HepG2 (cell line): ENCODE data around the gene E2F1. TPM values are rescaled to one million over a fixed set of nuclear protein-coding genes. Genes with fewer than 3 reads are reported as not detected.

Experiments
- ARID5B ChIP-seq: IDR thresholded peaks from 2 replicates; pipeline ENCODE4 v1.4.0; 2020; ENCODE audit warnings: mild to moderate bottlenecking, missing genetic modification reagents
- CCAR2 ChIP-seq: fragments of 200-400 bp; formaldehyde crosslinking; optimal IDR thresholded peaks from 2 replicates; pipeline ENCODE3; 2018; ENCODE audit warnings: low read depth, mild to moderate bottlenecking, low read length, moderate library complexity
- CSRNP2 ChIP-seq: sonication (generic); formaldehyde crosslinking; conservative IDR thresholded peaks from 2 replicates; pipeline ENCODE4 v1.8.0; 2022; ENCODE audit warnings: low read depth, missing genetic modification reagents
- FOXO1 ChIP-seq: sonication (generic); formaldehyde crosslinking; IDR thresholded peaks from 2 replicates; pipeline ENCODE4 v1.4.0; 2020; ENCODE audit warnings: missing genetic modification reagents
- HDAC1 ChIP-seq: sonication (generic); formaldehyde crosslinking; IDR thresholded peaks from 2 replicates; pipeline ENCODE4 v1.5.1; 2020; ENCODE audit warnings: mild to moderate bottlenecking, missing genetic modification reagents
- HMG20A ChIP-seq: IDR thresholded peaks from 2 replicates; pipeline ENCODE4 v1.6.1; 2016; ENCODE audit warnings: borderline replicate concordance
- KDM3A ChIP-seq: IDR thresholded peaks from 2 replicates; pipeline ENCODE4 v1.6.1; 2018; ENCODE audit warnings: low read depth, missing compliant biosample characterization
- MTA3 ChIP-seq: sonication (generic); formaldehyde crosslinking; IDR thresholded peaks from 2 replicates; pipeline ENCODE4 v1.4.0; 2020; ENCODE audit warnings: missing genetic modification reagents
- MTF2 ChIP-seq: sonication (generic); formaldehyde crosslinking; IDR thresholded peaks from 2 replicates; pipeline ENCODE4 v1.5.0; 2020; ENCODE audit warnings: missing genetic modification reagents, borderline replicate concordance
- NR2F2 ChIP-seq: IDR thresholded peaks from 2 replicates; pipeline ENCODE4 v1.6.1; 2012; ENCODE audit warnings: low read depth, inconsistent platforms, borderline replicate concordance
- PBX2 ChIP-seq: IDR thresholded peaks from 2 replicates; pipeline ENCODE4 v1.6.1; 2016; ENCODE audit warnings: control low read depth
- PHF21A ChIP-seq: sonication (generic); formaldehyde crosslinking; IDR thresholded peaks from 2 replicates; pipeline ENCODE4 v1.5.0; 2020; ENCODE audit warnings: mild to moderate bottlenecking, missing genetic modification reagents
- PRDM10 ChIP-seq: sonication (generic); formaldehyde crosslinking; IDR thresholded peaks from 2 replicates; pipeline ENCODE4 v1.4.0; 2020; ENCODE audit warnings: low read depth, missing genetic modification reagents
- SETDB1 ChIP-seq: sonication (generic); formaldehyde crosslinking; IDR thresholded peaks from 2 replicates; pipeline ENCODE4 v1.5.1; 2020; ENCODE audit warnings: missing genetic modification reagents, mild to moderate bottlenecking, borderline replicate concordance
- SIN3A ChIP-seq: IDR thresholded peaks from 2 replicates; pipeline ENCODE4 v1.6.1; 2011; ENCODE audit warnings: low read depth, mild to moderate bottlenecking, control low read depth, low read length, borderline replicate concordance
- ZNF333 ChIP-seq: sonication (generic); formaldehyde crosslinking; IDR thresholded peaks from 2 replicates; pipeline ENCODE4 v1.4.0; 2020; ENCODE audit warnings: mild to moderate bottlenecking, missing genetic modification reagents, borderline replicate concordance
- ZSCAN31 ChIP-seq: sonication (generic); formaldehyde crosslinking; IDR thresholded peaks from 2 replicates; pipeline ENCODE4 v1.5.0; 2020; ENCODE audit warnings: low read depth, mild to moderate bottlenecking, missing genetic modification reagents
- polyA plus RNA-seq, 8 experiments: library from polyadenylated mRNA; depleted of rRNA in 3 of 8; stranded (reverse) in 7 of 8; unstranded in 1 of 8; fragments of >200 nt; fragmentation: Illumina TruSeq in 4 of 8; extraction: Trizol in 4 of 8; gene quantifications; 2 replicates each; pipeline versions ENCODE4 v1.2.1 to v1.2.3, GENCODE V29; 2011 to 2016; ENCODE audit warnings: low read depth in 4 of 8, missing spikeins in 1 of 8, mixed read lengths in 1 of 8; ENCODE audit not compliant: insufficient read depth in 1 of 8
- total RNA-seq, 5 experiments: library from RNA; depleted of rRNA; stranded (reverse); fragments of >200 nt; fragmentation: Illumina TruSeq; extraction: Trizol; gene quantifications; 2 replicates each; pipeline ENCODE4 v1.2.3, GENCODE V29; 2016; ENCODE audit warnings: low read depth in 1 of 5

E2F1 gene
- total and polyA plus RNA-seq, 2 of the 13 experiments (the other 11 are each of a cell fraction or from before 2014, with no cell fraction given) = 25.5 to 39.4 TPM

- TF ChIP-seq HDAC1 (peak; percentile 48; the same call in 1 of the 2 replicates), ZSCAN31 (0 out of 2 replicates have a peak, but pooled peaks have one; percentile 72), NR2F2 (peak; percentile 63; the same call in 1 of the 2 replicates), PBX2 (CRISPR knock-in tag) (0 out of 2 replicates have a peak, but pooled peaks have one; percentile 7), CSRNP2 (CRISPR knock-in tag) (no peak), FOXO1 (CRISPR knock-in tag) (peak; percentile 27; the same call in 1 of the 2 replicates), PHF21A (peak; percentile 89), PRDM10 (CRISPR knock-in tag) (peak; percentile 91), CCAR2 (no peak), SIN3A (0 out of 2 replicates have a peak, but pooled peaks have one; percentile 71), ZNF333 (no peak; the same call in 1 of the 2 replicates), HMG20A (CRISPR knock-in tag) (peak; percentile 73), ARID5B (CRISPR knock-in tag) (peak; percentile 86), MTA3 (CRISPR knock-in tag) (no peak), KDM3A (CRISPR knock-in tag) (peak; percentile 60; the same call in 1 of the 2 replicates), MTF2 (CRISPR knock-in tag) (no peak), SETDB1 (CRISPR knock-in tag) (no peak)
Measured at GRCh38 chr20:33733654-33734576, 47.7 kb upstream of the E2F1 start (continued).
